Osteoblast (primary cell): Measurements from ENCODE around the gene FGF14. TPM values are rescaled to one million over a fixed set of nuclear protein-coding genes. Genes with fewer than 3 reads are reported as not detected.

Experiments used
- DNase-seq: peaks from one replicate; pipeline ENCODE4 v3.0.0; 2011; ENCODE audit warnings: low spot score, mixed read lengths; ENCODE audit not compliant: insufficient read length; ENCODE audit errors: missing footprints
- H2AFZ ChIP-seq: 2 replicates; pipeline ENCODE4 v1.6.0; 2011; ENCODE audit warnings: mild to moderate bottlenecking, low read length
- H3K27ac ChIP-seq: 2 replicates; pipeline ENCODE4 v1.5.1; 2011; ENCODE audit warnings: mild to moderate bottlenecking, low read depth, low read length, moderate library complexity
- H3K27me3 ChIP-seq: 2 replicates; pipeline ENCODE4 v1.6.0; 2012; ENCODE audit warnings: mild to moderate bottlenecking, control low read depth, inconsistent platforms, low read length, moderate library complexity; ENCODE audit not compliant: insufficient read depth
- H3K36me3 ChIP-seq: 2 replicates; pipeline ENCODE4 v1.5.1; 2011; ENCODE audit warnings: mild to moderate bottlenecking, low read length, control low read depth, moderate library complexity; ENCODE audit not compliant: insufficient read depth
- H3K4me1 ChIP-seq: 2 replicates; pipeline ENCODE4 v1.5.1; 2011; ENCODE audit warnings: mild to moderate bottlenecking, low read length, control low read depth, moderate library complexity; ENCODE audit not compliant: insufficient read depth
- H3K4me2 ChIP-seq: 2 replicates; pipeline ENCODE4 v1.6.0; 2011; ENCODE audit warnings: mild to moderate bottlenecking, low read length; ENCODE audit not compliant: insufficient read depth
- H3K4me3 ChIP-seq: fragments of 200-600 bp; sonication (generic); 3 replicates; pipeline ENCODE4 v1.5.1; 2012; ENCODE audit warnings: mild to moderate bottlenecking, low read length, inconsistent platforms; ENCODE audit not compliant: insufficient read depth
- H3K79me2 ChIP-seq: 2 replicates; pipeline ENCODE4 v1.6.0; 2012; ENCODE audit warnings: mild to moderate bottlenecking, low read length, control low read depth, inconsistent platforms; ENCODE audit not compliant: insufficient read depth
- H3K9me3 ChIP-seq: 2 replicates; pipeline ENCODE4 v1.5.1; 2011; ENCODE audit warnings: low read depth, low read length, control low read depth
- H4K20me1 ChIP-seq: 2 replicates; pipeline ENCODE4 v1.6.0; 2012; ENCODE audit warnings: mild to moderate bottlenecking, low read length, control low read depth; ENCODE audit not compliant: insufficient read depth
- CTCF ChIP-seq: IDR thresholded peaks from 2 replicates; pipeline ENCODE4 v1.5.1; 2011; ENCODE audit warnings: mild to moderate bottlenecking, low read depth, low read length, moderate library complexity; ENCODE audit errors: extremely low read depth
- total RNA-seq: library from RNA; depleted of rRNA; stranded (reverse); fragments of >200 nt; gene quantifications from 2 replicates; pipeline ENCODE4 v1.2.3, GENCODE V29; 2012

FGF14 gene
- total RNA-seq, 1 donor = under 0.01 TPM

GRCh38 chr13:102170305-102170704, 231.5 kb downstream of the FGF14 start:
- H3K4me3 ChIP-seq = no peak overlapping the region
- H3K9me3 ChIP-seq = no peaks in the 10 kb centered on the region
- H3K4me1 ChIP-seq = no peaks in the 10 kb centered on the region
- no peaks in the 10 kb centered on the region for H3K27me3 ChIP-seq
- H2AFZ ChIP-seq = no peak overlapping the region
- no peaks in the 10 kb centered on the region for H3K36me3 ChIP-seq
- H3K4me2 ChIP-seq = no peak overlapping the region
- no peak for TF ChIP-seq CTCF
- H3K27ac ChIP-seq = no peak overlapping the region
- DNase-seq = no peak
- no peaks in the 10 kb centered on the region for H4K20me1 ChIP-seq
- H3K79me2 ChIP-seq = no peaks in the 10 kb centered on the region

GRCh38 chr13:102169471-102170015, 232.3 kb downstream of the FGF14 start:
- TF ChIP-seq CTCF = no peak
- Histone ChIP-seq H3K27me3 (no peaks in the 10 kb centered on the region), H3K4me3 (no peak overlapping the region), H4K20me1 (no peaks in the 10 kb centered on the region), H2AFZ (no peak overlapping the region), H3K9me3 (no peaks in the 10 kb centered on the region), H3K27ac (no peak overlapping the region), H3K79me2 (no peaks in the 10 kb centered on the region), H3K4me2 (no peak overlapping the region), H3K36me3 (no peaks in the 10 kb centered on the region), H3K4me1 (no peaks in the 10 kb centered on the region)
- DNase-seq = no peak

GRCh38 chr13:102152790-102153189, 249.1 kb downstream of the FGF14 start:
- no peak overlapping the region for H2AFZ ChIP-seq
- H3K4me1 ChIP-seq = no peaks in the 10 kb centered on the region
- H3K4me2 ChIP-seq = no peak overlapping the region
- H3K4me3 ChIP-seq = no peak overlapping the region
- H3K9me3 ChIP-seq = no peaks in the 10 kb centered on the region
- H3K27me3 ChIP-seq = no peaks in the 10 kb centered on the region
- H4K20me1 ChIP-seq = no peaks in the 10 kb centered on the region
- DNase-seq = no peak
- no peaks in the 10 kb centered on the region for H3K79me2 ChIP-seq
- no peak for TF ChIP-seq CTCF
- no peaks in the 10 kb centered on the region for H3K36me3 ChIP-seq
- H3K27ac ChIP-seq = no peak overlapping the region

- no peak for DNase-seq
- H3K36me3 ChIP-seq = no peaks in the 10 kb centered on the region
- no peaks in the 10 kb centered on the region for H3K27me3 ChIP-seq
- H3K4me2 ChIP-seq = no peak overlapping the region
- H3K4me1 ChIP-seq = no peaks in the 10 kb centered on the region
- no peak overlapping the region for H3K4me3 ChIP-seq
- no peak overlapping the region for H3K27ac ChIP-seq
- H4K20me1 ChIP-seq = no peaks in the 10 kb centered on the region
- no peak overlapping the region for H2AFZ ChIP-seq
- TF ChIP-seq CTCF = no peak
- H3K9me3 ChIP-seq = no peaks in the 10 kb centered on the region
- H3K79me2 ChIP-seq = no peaks in the 10 kb centered on the region
These were observed 254.5 kb downstream of the FGF14 start for GRCh38 chr13:102147353-102147752.
